WTC11 (cell line): ENCODE results near the gene EHD4. TPM values are rescaled to one million over a fixed set of nuclear protein-coding genes. Genes with fewer than 3 reads are reported as not detected.

Experiments used
- ATAC-seq: fragments of 200-7000 bp; cut with Tn5 transposase; 2 replicates; pipeline ENCODE4 v1.10.0; 2021; ENCODE audit warnings: mild to moderate bottlenecking, moderate library complexity
- CTCF ChIA-PET: fragments of 300-600 bp; sonication (Branson Sonifier 250); formaldehyde crosslinking; loops from one replicate; lab custom pipeline; 2021; ENCODE audit warnings: antibody characterized with exemption; lab: Charles Lee
- POLR2A ChIA-PET: fragments of 350-600 bp; sonication (Branson Sonifier 250); formaldehyde crosslinking; loops from one replicate; lab custom pipeline; 2021; ENCODE audit warnings: antibody characterized with exemption; lab: Charles Lee
- DNase-seq: peaks from one replicate; pipeline ENCODE4 v3.0.0; 2021; ENCODE audit warnings: low spot score
- H3K27ac Mint-ChIP-seq: 2 replicates; pipeline ENCODE4 v1.8.0; 2021; ENCODE audit warnings: mixed read lengths
- H3K27me3 Mint-ChIP-seq: 2 replicates; pipeline ENCODE4 v1.8.0; 2021; ENCODE audit warnings: low read depth, mild to moderate bottlenecking, moderate library complexity, mixed read lengths
- H3K36me3 Mint-ChIP-seq: 2 replicates; pipeline ENCODE4 v1.8.0; 2021; ENCODE audit warnings: mixed read lengths
- H3K4me1 Mint-ChIP-seq: 2 replicates; pipeline ENCODE4 v1.8.0; 2022; ENCODE audit warnings: mixed read lengths
- H3K4me3 Mint-ChIP-seq: 2 replicates; pipeline ENCODE4 v1.8.0; 2021; ENCODE audit warnings: mild to moderate bottlenecking, moderate library complexity, mixed read lengths
- H3K9me3 Mint-ChIP-seq: 2 replicates; pipeline ENCODE4 v1.8.0; 2021; ENCODE audit warnings: mixed read lengths
- ATF1 ChIP-seq: sonication (generic); formaldehyde crosslinking; IDR thresholded peaks from 2 replicates; pipeline ENCODE4 v1.8.1; 2023; ENCODE audit warnings: mild to moderate bottlenecking, moderate library complexity, missing genetic modification reagents
- CBFB ChIP-seq: sonication (generic); formaldehyde crosslinking; IDR thresholded peaks from 2 replicates; pipeline ENCODE4 v1.8.1; 2022; ENCODE audit warnings: mild to moderate bottlenecking, low read depth, missing genetic modification reagents
- ELF4 ChIP-seq: sonication (generic); formaldehyde crosslinking; IDR thresholded peaks from 2 replicates; pipeline ENCODE4 v1.8.1; 2022; ENCODE audit warnings: low read depth, mild to moderate bottlenecking, moderate library complexity, missing genetic modification reagents
- EMX1 ChIP-seq: fragments of 250-450 bp; sonication (Bioruptor Pico); IDR thresholded peaks from 2 replicates; pipeline ENCODE4 v1.8.0; 2021; ENCODE audit warnings: mild to moderate bottlenecking
- ETV6 ChIP-seq: sonication (generic); formaldehyde crosslinking; IDR thresholded peaks from 2 replicates; pipeline ENCODE4 v1.8.1; 2022; ENCODE audit warnings: mild to moderate bottlenecking, missing genetic modification reagents
- GTF2I ChIP-seq: fragments of 250-450 bp; sonication (Bioruptor Pico); conservative IDR thresholded peaks from 2 replicates; pipeline ENCODE4 v1.4.0; 2021; ENCODE audit warnings: mild to moderate bottlenecking
- JUN ChIP-seq: sonication (generic); formaldehyde crosslinking; IDR thresholded peaks from 2 replicates; pipeline ENCODE4 v1.8.0; 2023; ENCODE audit warnings: mild to moderate bottlenecking, missing genetic modification reagents
- MYBL2 ChIP-seq: sonication (generic); formaldehyde crosslinking; IDR thresholded peaks from 2 replicates; pipeline ENCODE4 v1.8.1; 2023; ENCODE audit warnings: mild to moderate bottlenecking, moderate library complexity, missing genetic modification reagents
- NFE2L1 ChIP-seq: sonication (generic); formaldehyde crosslinking; IDR thresholded peaks from 2 replicates; pipeline ENCODE4 v1.8.1; 2023; ENCODE audit warnings: missing genetic modification reagents
- NR1H2 ChIP-seq: sonication (generic); formaldehyde crosslinking; IDR thresholded peaks from 2 replicates; pipeline ENCODE4 v1.9.0; 2021; ENCODE audit warnings: mild to moderate bottlenecking, moderate library complexity, missing genetic modification reagents
- ZNF121 ChIP-seq: sonication (generic); formaldehyde crosslinking; IDR thresholded peaks from 2 replicates; pipeline ENCODE4 v1.8.0; 2023; ENCODE audit warnings: missing genetic modification reagents
- ZNF138 ChIP-seq: sonication (generic); formaldehyde crosslinking; conservative IDR thresholded peaks from 2 replicates; pipeline ENCODE4 v1.8.1; 2022; ENCODE audit warnings: mild to moderate bottlenecking, moderate library complexity, missing genetic modification reagents
- ZNF263 ChIP-seq: sonication (generic); formaldehyde crosslinking; IDR thresholded peaks from 2 replicates; pipeline ENCODE4 v1.8.1; 2022; ENCODE audit warnings: low read depth, mild to moderate bottlenecking, moderate library complexity, missing genetic modification reagents
- ZNF416 ChIP-seq: fragments of 250-450 bp; sonication (Bioruptor Pico); IDR thresholded peaks from 2 replicates; pipeline ENCODE4 v1.9.0; 2021; ENCODE audit warnings: mild to moderate bottlenecking, inconsistent platforms
- ZNF671 ChIP-seq: fragments of 250-450 bp; sonication (Bioruptor Pico); IDR thresholded peaks from 2 replicates; pipeline ENCODE4 v1.8.0; 2021; ENCODE audit warnings: mild to moderate bottlenecking
- total RNA-seq: library from RNA; stranded (reverse); gene quantifications from 3 replicates; pipeline ENCODE4 v1.2.3, GENCODE V29; 2021
- TF ChIP-seq, protein P1 (sequence below): fragments of 250-450 bp; sonication (Bioruptor Pico); IDR thresholded peaks from 2 replicates; pipeline ENCODE4 v1.9.0; 2021; ENCODE audit warnings: mild to moderate bottlenecking, borderline replicate concordance
- TF ChIP-seq, protein P2 (sequence below): fragments of 250-450 bp; sonication (Bioruptor Pico); IDR thresholded peaks from 2 replicates; pipeline ENCODE4 v1.8.0; 2021; ENCODE audit warnings: mild to moderate bottlenecking
- TF ChIP-seq, protein P3 (sequence below): sonication (generic); formaldehyde crosslinking; IDR thresholded peaks from 2 replicates; pipeline ENCODE4 v1.8.1; 2023; ENCODE audit warnings: mild to moderate bottlenecking, missing genetic modification reagents
- TF ChIP-seq, protein P4 (sequence below): fragments of 250-450 bp; sonication (Bioruptor Pico); IDR thresholded peaks from 2 replicates; pipeline ENCODE4 v1.9.0; 2021; ENCODE audit warnings: moderate library complexity, mild to moderate bottlenecking, inconsistent platforms, borderline replicate concordance
- TF ChIP-seq, protein P5 (sequence below): sonication (generic); formaldehyde crosslinking; IDR thresholded peaks from 2 replicates; pipeline ENCODE4 v1.8.1; 2022; ENCODE audit warnings: low read depth, missing genetic modification reagents, borderline replicate concordance

The EHD4 gene
- total RNA-seq, 1 experiment from 2014 or later, result 23.9 TPM

DNA sequence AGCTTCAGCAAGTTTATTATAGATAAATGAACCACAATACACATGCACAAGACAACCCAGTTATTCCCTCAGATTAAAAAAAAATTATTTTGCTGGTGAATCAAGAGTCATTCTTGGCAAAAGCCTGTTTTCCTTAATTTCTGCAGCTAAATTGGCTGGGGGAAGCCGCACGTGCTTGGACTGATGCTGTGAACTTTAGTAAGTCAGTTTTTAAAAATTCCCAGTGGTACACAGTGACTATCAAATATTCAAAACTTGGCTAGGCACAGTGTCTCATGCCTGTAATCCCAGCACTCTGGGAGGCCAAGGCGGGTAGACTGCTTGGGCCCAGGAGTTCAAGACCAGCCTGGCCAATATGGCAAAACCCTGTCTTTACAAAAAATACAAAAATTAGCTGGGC, 23.9 kb downstream of the EHD4 start:
- CTCF ChIA-PET, result interaction anchor here (0.7 to 1.8 kb wide), 4 partner anchors 8 to 136 kb away, joined by 3 to 8 read pairs (median 4); partner anchors contain the start of gene EHD4
- TF ChIP-seq, protein P1, sequence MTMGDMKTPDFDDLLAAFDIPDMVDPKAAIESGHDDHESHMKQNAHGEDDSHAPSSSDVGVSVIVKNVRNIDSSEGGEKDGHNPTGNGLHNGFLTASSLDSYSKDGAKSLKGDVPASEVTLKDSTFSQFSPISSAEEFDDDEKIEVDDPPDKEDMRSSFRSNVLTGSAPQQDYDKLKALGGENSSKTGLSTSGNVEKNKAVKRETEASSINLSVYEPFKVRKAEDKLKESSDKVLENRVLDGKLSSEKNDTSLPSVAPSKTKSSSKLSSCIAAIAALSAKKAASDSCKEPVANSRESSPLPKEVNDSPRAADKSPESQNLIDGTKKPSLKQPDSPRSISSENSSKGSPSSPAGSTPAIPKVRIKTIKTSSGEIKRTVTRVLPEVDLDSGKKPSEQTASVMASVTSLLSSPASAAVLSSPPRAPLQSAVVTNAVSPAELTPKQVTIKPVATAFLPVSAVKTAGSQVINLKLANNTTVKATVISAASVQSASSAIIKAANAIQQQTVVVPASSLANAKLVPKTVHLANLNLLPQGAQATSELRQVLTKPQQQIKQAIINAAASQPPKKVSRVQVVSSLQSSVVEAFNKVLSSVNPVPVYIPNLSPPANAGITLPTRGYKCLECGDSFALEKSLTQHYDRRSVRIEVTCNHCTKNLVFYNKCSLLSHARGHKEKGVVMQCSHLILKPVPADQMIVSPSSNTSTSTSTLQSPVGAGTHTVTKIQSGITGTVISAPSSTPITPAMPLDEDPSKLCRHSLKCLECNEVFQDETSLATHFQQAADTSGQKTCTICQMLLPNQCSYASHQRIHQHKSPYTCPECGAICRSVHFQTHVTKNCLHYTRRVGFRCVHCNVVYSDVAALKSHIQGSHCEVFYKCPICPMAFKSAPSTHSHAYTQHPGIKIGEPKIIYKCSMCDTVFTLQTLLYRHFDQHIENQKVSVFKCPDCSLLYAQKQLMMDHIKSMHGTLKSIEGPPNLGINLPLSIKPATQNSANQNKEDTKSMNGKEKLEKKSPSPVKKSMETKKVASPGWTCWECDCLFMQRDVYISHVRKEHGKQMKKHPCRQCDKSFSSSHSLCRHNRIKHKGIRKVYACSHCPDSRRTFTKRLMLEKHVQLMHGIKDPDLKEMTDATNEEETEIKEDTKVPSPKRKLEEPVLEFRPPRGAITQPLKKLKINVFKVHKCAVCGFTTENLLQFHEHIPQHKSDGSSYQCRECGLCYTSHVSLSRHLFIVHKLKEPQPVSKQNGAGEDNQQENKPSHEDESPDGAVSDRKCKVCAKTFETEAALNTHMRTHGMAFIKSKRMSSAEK (CRISPR knock-in tag), result no peak
- TF ChIP-seq, protein P2, sequence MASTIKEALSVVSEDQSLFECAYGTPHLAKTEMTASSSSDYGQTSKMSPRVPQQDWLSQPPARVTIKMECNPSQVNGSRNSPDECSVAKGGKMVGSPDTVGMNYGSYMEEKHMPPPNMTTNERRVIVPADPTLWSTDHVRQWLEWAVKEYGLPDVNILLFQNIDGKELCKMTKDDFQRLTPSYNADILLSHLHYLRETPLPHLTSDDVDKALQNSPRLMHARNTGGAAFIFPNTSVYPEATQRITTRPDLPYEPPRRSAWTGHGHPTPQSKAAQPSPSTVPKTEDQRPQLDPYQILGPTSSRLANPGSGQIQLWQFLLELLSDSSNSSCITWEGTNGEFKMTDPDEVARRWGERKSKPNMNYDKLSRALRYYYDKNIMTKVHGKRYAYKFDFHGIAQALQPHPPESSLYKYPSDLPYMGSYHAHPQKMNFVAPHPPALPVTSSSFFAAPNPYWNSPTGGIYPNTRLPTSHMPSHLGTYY (CRISPR knock-in tag), result no peak
- TF ChIP-seq ZNF138 (CRISPR knock-in tag), result no peak
- TF ChIP-seq, protein P3, sequence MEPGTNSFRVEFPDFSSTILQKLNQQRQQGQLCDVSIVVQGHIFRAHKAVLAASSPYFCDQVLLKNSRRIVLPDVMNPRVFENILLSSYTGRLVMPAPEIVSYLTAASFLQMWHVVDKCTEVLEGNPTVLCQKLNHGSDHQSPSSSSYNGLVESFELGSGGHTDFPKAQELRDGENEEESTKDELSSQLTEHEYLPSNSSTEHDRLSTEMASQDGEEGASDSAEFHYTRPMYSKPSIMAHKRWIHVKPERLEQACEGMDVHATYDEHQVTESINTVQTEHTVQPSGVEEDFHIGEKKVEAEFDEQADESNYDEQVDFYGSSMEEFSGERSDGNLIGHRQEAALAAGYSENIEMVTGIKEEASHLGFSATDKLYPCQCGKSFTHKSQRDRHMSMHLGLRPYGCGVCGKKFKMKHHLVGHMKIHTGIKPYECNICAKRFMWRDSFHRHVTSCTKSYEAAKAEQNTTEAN, result no peak
- TF ChIP-seq JUN (CRISPR knock-in tag), result no peak
- TF ChIP-seq ELF4, result no peak
- TF ChIP-seq, protein P4, sequence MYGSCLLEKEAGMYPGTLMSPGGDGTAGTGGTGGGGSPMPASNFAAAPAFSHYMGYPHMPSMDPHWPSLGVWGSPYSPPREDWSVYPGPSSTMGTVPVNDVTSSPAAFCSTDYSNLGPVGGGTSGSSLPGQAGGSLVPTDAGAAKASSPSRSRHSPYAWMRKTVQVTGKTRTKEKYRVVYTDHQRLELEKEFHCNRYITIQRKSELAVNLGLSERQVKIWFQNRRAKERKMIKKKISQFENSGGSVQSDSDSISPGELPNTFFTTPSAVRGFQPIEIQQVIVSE (CRISPR knock-in tag), result no peak
- TF ChIP-seq, protein P5, sequence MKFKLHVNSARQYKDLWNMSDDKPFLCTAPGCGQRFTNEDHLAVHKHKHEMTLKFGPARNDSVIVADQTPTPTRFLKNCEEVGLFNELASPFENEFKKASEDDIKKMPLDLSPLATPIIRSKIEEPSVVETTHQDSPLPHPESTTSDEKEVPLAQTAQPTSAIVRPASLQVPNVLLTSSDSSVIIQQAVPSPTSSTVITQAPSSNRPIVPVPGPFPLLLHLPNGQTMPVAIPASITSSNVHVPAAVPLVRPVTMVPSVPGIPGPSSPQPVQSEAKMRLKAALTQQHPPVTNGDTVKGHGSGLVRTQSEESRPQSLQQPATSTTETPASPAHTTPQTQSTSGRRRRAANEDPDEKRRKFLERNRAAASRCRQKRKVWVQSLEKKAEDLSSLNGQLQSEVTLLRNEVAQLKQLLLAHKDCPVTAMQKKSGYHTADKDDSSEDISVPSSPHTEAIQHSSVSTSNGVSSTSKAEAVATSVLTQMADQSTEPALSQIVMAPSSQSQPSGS (CRISPR knock-in tag), result no peak
- TF ChIP-seq ATF1 (CRISPR knock-in tag), result no peak
- TF ChIP-seq ZNF121 (CRISPR knock-in tag), result no peak
- TF ChIP-seq CBFB (CRISPR knock-in tag), result no peak
- no peak for TF ChIP-seq NFE2L1 (CRISPR knock-in tag)
- TF ChIP-seq ZNF671 (CRISPR knock-in tag), result no peak
- no peak for TF ChIP-seq ZNF263 (CRISPR knock-in tag)
- TF ChIP-seq GTF2I (CRISPR knock-in tag), result no peak
- no peak for TF ChIP-seq ETV6 (CRISPR knock-in tag)
- TF ChIP-seq ZNF416 (CRISPR knock-in tag), result no peak
- TF ChIP-seq MYBL2, result no peak
- no peak for TF ChIP-seq EMX1 (CRISPR knock-in tag)
- no peak for TF ChIP-seq NR1H2
- TF ChIP-seq, all 79 proteins: peak for 0
- no peak for ATAC-seq
- H3K27ac Mint-ChIP-seq, result no peak overlapping the region
- H3K4me3 Mint-ChIP-seq, result no peak overlapping the region
- no peaks in the 10 kb centered on the region for H3K9me3 Mint-ChIP-seq
- POLR2A ChIA-PET, result no interaction called here
- no peaks in the 10 kb centered on the region for H3K27me3 Mint-ChIP-seq
- peaks cover 14% of the 10 kb centered on the region for H3K36me3 Mint-ChIP-seq
- DNase-seq, result no peak
- peaks cover 12% of the 10 kb centered on the region for H3K4me1 Mint-ChIP-seq
